ENCODE results near the gene SLC25A28. TPM values are rescaled to one million over a fixed set of nuclear protein-coding genes. Genes with fewer than 3 reads are reported as not detected.
A peak's percentile ranks its signal among the peaks of the same experiment; 100 is the strongest.

The SLC25A28 gene
- total and polyA plus RNA-seq, 8 donors = 32.5 to 55.8 (median 49.3) TPM

DNA sequence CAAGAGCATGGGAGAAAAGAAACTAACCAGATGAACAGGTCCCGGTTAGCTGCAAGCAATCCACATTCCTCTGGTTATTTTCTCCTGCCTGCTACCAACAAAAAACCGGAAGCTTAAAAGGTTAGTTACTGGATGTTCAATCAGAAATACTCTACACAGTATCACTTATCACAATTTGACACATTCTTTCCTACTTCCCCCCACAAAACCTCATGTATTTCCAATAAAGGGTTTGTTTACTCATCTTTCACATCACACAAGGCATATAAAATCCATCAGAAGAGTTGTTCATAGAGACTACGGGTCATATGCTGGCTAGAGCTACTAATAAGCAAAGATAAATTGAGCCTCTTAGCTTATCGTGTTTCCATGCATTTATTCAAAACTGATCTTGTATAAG is 4.8 kb downstream of the SLC25A28 start:
- Histone ChIP-seq H3K9me3 (no peaks in the 10 kb centered on the region), H3K36me3 (peaks cover 0 to 35% of the 10 kb centered on the region in 2 donors), H3K27me3 (no peaks in the 10 kb centered on the region), H3K4me1 (peaks cover 23 to 55% of the 10 kb centered on the region in 2 donors), H3K27ac (no peak overlapping the region), H3K4me3 (no peak overlapping the region)
- intact Hi-C loops (cut with DNase I) = loop anchor here in 1 of 2 donors (10.0 kb wide), 1 partner anchor 181 kb away; the partner anchor contains the start of gene GOT1
- DNase-seq (no peak), ATAC-seq (no peak)
- TF ChIP-seq, protein P1, sequence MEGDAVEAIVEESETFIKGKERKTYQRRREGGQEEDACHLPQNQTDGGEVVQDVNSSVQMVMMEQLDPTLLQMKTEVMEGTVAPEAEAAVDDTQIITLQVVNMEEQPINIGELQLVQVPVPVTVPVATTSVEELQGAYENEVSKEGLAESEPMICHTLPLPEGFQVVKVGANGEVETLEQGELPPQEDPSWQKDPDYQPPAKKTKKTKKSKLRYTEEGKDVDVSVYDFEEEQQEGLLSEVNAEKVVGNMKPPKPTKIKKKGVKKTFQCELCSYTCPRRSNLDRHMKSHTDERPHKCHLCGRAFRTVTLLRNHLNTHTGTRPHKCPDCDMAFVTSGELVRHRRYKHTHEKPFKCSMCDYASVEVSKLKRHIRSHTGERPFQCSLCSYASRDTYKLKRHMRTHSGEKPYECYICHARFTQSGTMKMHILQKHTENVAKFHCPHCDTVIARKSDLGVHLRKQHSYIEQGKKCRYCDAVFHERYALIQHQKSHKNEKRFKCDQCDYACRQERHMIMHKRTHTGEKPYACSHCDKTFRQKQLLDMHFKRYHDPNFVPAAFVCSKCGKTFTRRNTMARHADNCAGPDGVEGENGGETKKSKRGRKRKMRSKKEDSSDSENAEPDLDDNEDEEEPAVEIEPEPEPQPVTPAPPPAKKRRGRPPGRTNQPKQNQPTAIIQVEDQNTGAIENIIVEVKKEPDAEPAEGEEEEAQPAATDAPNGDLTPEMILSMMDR (IDR thresholded peaks at IDR 0.05) = no peak

DNA sequence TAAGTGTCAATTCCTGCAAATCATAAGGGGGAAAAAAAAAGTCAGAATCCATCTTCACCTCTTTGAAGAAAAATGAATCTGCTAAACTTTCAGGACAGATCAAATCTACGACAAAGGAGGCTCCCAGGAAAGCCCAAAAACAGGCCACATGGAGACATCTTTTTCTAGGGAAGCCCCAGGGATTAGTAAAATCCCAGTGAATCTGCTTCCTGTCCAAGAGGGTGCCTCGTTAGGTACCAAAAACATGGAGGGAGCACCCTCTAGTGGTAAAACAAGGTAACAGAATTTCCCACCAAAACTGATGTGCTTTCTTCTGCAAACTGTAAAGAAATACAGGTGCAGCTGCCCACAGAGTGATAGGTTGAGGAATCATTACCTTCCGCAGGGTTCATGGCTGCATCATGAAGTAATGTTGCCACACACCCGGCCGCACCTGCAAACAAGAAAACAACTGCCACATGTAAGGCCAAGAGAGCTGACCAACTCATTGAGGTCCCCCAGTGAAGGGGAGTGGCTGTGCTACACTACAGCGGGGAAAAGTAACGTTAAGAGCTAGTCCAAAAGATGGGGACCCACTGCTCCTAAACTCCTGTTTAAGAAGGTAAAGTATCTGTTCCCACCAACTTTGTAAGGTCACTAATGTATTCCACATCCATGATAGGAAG is 7.9 kb downstream of the SLC25A28 start:
- no peak overlapping the region for H3K27ac ChIP-seq
- H3K27me3 ChIP-seq = no peaks in the 10 kb centered on the region
- H3K36me3 ChIP-seq = peaks cover 0 to 51% of the 10 kb centered on the region in 2 donors
- intact Hi-C loops (cut with DNase I) = loop anchor here in 1 of 2 donors (5.0 to 10.0 kb wide), 2 partner anchors 177 to 220 kb away; partner anchors contain the start of gene GOT1
- H3K4me3 ChIP-seq = no peak overlapping the region
- ATAC-seq (peak; percentile 89), DNase-seq (peak in 2 of 4 donors; percentile 40 to 65)
- no peaks in the 10 kb centered on the region for H3K9me3 ChIP-seq
- TF ChIP-seq, protein P1 (IDR thresholded peaks at IDR 0.05) = peak; percentile 67 to 76
- H3K4me1 ChIP-seq = peaks cover 3 to 35% of the 10 kb centered on the region in 2 donors

DNA sequence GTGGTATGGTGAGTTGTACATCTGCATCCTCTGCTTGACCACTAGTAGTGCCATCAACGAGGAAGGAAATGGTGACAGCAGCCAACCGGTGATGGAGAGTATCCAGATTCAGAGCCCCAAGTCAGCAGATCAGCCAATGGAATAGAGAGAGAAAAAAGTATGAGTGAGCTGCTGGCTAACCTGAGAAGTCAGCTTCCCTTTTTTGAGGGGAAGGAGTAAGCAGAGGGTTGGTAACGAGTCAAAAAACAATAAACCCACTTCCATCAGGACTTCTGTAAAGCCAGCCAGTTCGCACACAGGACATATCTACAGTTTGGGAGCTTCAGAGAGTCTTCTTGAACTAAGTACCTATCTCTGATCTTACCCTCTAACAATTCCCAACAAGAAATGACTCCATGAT is 8.9 kb downstream of the SLC25A28 start:
- DNase-seq (no peak), ATAC-seq (no peak)
- no peak overlapping the region for H3K4me3 ChIP-seq
- intact Hi-C loops (cut with DNase I) = loop anchor here in 1 of 2 donors (5.0 to 10.0 kb wide), 2 partner anchors 177 to 219 kb away; partner anchors contain the start of gene GOT1
- no peak overlapping the region for H3K27ac ChIP-seq
- TF ChIP-seq, protein P1 (IDR thresholded peaks at IDR 0.05) = no peak
- H3K36me3 ChIP-seq = peaks cover 0 to 51% of the 10 kb centered on the region in 2 donors
- no peaks in the 10 kb centered on the region for H3K27me3 ChIP-seq
- no peaks in the 10 kb centered on the region for H3K9me3 ChIP-seq
- H3K4me1 ChIP-seq = peaks cover 0 to 26% of the 10 kb centered on the region in 2 donors

DNA sequence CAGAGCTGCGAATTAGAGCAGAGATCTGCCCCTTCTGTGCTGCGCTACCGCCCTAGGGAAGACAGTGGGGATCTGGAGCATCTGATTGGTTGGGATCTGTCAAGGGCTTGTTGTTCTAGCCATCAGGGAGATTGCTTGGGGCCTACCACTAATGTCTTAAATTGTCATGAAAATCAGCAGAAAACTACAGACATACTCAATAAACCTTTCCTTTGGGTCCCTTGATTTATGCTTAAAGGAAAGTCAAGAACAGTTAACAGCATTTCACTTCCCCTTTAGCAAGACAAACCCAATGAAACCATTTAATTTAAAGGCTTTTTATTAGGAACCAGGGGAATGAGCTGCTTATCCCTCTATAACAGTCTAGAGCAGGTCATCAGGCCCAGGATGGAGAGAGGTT is 10.0 kb downstream of the SLC25A28 start:
- Histone ChIP-seq H3K4me1 (peaks cover 0 to 17% of the 10 kb centered on the region in 2 donors), H3K27ac (no peak overlapping the region), H3K27me3 (no peaks in the 10 kb centered on the region), H3K9me3 (no peaks in the 10 kb centered on the region), H3K4me3 (no peak overlapping the region), H3K36me3 (peaks cover 0 to 51% of the 10 kb centered on the region in 2 donors)
- DNase-seq (no peak), ATAC-seq (no peak)
- TF ChIP-seq, protein P1 (IDR thresholded peaks at IDR 0.05) = no peak
- intact Hi-C loops (cut with DNase I) = loop anchor here in 1 of 2 donors (5.0 to 10.0 kb wide), 2 partner anchors 175 to 218 kb away; partner anchors contain the start of gene GOT1

DNA sequence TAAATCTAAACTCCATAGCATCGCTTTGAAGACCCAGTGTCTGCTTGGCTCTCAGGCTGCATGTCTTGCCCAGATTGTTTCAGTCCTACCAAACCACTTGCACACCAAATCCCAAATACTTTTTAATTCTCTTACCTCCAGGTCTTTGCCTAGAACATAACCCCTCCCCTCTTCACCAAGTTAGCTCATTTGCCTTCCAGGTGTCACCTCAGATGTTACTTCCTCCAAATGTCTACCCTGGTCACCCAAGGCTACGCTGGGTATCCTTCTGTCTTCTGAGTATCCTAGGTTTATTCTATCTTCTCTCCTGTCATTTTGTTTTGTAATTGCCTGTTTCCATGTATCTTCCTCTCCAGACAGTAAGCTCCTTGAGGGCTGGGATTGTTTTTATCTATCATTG is 11.1 kb downstream of the SLC25A28 start:
- DNase-seq (no peak), ATAC-seq (no peak)
- Histone ChIP-seq H3K9me3 (no peaks in the 10 kb centered on the region), H3K27me3 (no peaks in the 10 kb centered on the region), H3K4me1 (peaks cover 0 to 13% of the 10 kb centered on the region in 2 donors), H3K4me3 (no peak overlapping the region), H3K36me3 (peaks cover 0 to 47% of the 10 kb centered on the region in 2 donors), H3K27ac (no peak overlapping the region)
- intact Hi-C loops (cut with DNase I) = no loop called here
- TF ChIP-seq, protein P1 (IDR thresholded peaks at IDR 0.05) = no peak

Data from left lung (tissue), 10 donors.